Kasumi-1 (cell line): ENCODE results near the gene HMOX2.

Experiments
- DNase-seq, 2 experiments: peaks; one replicate each; lab custom pipeline; 2025; lab: John Stamatoyannopoulos, UW

Gene HMOX2

DNA sequence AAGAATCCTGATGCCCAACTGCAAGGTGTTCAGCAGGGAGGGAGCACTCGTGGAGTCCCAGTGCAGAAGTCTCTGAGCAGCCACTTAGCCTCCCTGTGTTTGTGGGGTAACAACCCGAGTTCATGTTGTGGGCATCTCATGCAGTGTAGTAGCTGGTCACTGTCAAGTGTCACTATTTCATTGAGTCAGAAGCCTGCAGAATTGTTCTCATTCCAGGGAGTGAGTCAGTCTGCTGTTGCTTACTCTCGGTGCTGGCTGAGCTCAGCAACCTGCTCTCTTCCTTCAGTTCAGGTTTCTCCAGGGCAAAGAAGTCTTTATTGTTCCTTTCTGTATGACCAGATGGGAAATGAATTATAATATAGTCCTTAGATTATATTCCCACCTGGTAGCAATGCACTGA is 24.1 kb downstream of the HMOX2 start:
- DNase-seq = no peak

DNA sequence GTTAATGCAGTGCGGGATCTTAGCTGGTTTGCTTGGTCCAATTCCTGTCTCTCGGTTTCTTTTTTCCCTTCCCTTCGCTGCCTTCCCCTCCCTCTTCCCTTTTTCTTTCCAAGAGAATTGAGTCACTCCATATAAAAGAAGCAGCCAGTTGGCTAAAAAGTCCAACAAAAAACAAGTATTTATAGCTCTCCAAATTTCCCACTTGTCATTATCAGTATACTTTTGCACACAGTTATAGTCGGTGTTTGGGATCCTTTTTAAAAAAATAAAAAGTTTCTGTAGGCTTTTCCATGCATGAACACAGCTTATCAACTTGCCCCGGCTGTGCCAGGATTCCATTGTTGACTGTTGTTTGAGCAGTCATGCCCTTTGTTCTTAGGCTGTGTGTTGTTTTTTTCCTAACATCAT is 24.9 kb downstream of the HMOX2 start:
- DNase-seq = no peak

DNA sequence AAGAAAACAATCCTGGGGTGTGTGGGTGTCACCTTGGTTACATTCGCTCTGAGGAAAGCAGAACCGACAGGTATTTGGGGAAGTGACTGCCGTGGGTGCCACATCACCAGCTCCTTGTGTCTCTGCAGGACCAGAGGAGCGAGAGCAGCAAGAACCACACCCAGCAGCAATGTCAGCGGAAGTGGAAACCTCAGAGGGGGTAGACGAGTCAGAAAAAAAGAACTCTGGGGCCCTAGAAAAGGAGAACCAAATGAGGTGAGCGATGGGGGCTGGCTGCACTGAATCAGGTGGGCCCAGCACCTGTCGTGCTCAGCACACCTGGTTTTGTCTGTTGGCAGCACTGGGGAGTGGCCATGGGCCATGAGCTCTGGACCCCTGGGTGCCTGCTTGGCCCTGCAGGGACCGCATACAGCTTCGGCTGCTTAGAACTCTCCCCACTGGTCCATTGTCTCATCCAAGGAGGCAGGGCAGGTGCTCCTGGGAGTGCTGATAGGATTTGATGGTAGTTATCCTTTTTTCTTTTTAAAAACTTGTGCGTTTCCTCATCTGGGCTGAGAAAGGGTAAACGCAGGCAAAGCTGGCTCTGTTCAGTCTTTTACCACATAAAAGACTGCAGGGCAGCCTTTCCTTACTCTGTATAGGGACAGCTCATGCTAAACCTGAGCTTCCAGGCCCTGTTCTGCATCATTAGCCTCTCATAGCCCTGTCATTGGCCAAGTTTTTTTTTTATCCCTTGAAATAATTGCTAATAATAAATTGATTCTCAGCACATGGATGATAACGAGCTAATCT is 29.4 kb downstream of the HMOX2 start:
- DNase-seq = peak; percentile 51 to 81

DNA sequence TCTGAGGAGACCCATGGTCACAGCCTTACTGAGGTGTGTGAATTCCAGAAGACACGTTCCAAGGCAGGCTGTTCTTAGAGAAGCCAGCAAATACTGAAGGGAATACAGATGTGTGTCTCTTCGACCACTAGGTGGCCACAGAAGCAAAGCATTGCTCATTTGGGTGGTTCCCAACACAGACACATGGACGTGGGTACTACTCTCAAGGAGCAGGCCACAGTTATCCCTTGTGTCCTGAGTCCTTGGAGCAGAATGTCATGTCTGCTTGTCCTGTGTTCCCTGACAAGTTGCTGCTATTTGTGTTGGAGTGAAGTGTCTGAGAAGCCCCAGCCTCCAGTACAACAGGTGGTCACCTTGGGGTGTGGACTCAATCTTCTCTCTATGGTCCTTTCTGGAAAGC is 30.3 kb downstream of the HMOX2 start:
- DNase-seq = peak; percentile 48 to 52

DNA sequence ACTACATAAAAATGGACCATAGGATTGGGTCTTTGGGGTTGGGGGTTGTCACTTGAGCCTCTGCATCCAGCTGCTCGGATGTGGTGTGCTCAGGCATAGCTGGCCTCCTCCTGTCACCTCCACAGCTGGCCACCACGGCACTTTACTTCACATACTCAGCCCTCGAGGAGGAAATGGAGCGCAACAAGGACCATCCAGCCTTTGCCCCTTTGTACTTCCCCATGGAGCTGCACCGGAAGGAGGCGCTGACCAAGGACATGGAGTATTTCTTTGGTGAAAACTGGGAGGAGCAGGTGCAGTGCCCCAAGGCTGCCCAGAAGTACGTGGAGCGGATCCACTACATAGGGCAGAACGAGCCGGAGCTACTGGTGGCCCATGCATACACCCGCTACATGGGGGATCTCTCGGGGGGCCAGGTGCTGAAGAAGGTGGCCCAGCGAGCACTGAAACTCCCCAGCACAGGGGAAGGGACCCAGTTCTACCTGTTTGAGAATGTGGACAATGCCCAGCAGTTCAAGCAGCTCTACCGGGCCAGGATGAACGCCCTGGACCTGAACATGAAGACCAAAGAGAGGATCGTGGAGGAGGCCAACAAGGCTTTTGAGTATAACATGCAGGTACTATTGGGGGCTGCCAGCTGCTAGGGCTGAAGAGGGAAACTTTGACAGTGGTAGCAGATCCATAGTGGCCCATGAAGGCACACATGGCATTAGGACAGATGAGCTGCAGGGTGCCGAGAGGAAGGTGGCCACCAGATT is 31.6 kb downstream of the HMOX2 start:
- DNase-seq = no peak

DNA sequence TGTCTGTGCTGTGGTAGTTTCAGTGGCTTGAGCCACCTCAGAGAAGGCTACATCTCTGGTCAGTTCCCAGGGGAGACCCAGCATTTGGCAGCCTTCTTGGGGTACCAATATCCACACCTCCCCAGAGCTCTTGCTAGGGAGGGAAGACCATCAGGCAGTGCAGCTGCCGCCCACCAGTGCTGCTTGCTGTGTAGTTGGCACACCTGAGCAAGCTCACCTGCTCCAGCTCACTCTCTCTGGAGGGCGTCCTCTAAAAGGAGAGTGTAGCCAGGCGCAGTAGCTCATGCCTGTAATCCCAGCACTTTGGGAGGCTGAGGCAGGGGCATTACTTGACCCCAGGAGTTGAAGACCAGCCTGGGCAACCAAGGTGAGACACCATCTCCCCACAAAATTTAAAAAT is 32.6 kb downstream of the HMOX2 start:
- DNase-seq = no peak

DNA sequence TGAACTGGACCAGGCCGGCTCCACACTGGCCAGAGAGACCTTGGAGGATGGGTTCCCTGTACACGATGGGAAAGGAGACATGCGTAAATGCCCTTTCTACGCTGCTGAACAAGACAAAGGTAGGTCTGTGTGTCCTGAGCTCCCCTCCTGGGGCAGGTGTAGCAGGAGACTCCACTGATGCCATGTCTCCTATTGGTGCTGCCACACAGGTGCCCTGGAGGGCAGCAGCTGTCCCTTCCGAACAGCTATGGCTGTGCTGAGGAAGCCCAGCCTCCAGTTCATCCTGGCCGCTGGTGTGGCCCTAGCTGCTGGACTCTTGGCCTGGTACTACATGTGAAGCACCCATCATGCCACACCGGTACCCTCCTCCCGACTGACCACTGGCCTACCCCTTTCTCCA is 33.2 kb downstream of the HMOX2 start:
- DNase-seq = no peak

DNA sequence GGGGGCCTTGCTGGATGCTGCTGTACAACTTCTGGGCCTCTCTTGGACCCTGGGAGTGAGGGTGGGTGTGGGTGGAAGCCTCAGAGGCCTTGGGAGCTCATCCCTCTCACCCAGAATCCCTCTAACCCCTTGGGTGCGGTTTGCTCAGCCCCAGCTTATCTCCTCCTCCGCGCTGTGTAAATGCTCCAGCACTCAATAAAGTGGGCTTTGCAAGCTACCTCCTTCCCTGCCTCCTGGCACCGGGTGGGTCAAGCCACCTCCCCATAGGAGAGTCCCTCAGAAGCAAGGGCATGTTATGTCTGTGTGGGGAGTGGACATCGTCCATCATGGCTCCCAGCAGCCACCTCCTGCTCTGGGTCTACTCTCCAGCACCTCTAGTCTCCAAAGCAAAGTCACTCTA is 33.9 kb downstream of the HMOX2 start:
- DNase-seq = no peak

DNA sequence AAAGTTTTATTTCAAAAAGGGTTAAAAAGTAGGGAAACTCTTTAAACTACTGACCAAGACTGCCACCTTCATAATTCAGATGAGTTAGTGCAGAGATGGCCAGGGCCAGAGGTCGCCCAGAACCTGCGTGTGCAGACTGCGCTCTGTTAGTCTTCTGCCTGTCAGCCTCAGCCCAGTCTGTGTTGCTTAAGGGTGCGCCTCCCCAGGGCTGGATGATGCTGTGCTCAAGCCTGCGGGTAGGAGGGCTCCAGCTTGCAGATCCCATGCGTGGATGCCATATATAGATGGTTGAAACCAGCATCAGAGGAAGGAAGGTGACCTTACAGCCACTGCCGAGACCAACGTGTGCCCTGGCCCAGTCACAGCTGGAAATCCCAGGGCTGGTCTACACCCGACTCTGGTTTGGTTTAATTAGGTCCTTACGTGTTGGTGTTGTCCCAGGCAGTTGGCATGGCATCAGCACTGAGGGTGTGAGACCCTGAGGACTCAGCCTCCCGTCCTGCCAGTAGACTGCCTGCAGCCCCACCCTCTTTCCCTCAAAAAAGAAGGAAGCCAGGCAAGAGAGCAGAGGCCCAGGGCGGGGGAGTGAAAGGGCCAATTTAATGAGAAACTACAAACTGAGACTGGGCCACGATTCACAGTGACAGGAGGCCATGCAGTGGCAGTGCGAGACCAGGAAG is 34.7 kb downstream of the HMOX2 start:
- peak in 1 of 2 experiments; percentile 11 for DNase-seq

DNA sequence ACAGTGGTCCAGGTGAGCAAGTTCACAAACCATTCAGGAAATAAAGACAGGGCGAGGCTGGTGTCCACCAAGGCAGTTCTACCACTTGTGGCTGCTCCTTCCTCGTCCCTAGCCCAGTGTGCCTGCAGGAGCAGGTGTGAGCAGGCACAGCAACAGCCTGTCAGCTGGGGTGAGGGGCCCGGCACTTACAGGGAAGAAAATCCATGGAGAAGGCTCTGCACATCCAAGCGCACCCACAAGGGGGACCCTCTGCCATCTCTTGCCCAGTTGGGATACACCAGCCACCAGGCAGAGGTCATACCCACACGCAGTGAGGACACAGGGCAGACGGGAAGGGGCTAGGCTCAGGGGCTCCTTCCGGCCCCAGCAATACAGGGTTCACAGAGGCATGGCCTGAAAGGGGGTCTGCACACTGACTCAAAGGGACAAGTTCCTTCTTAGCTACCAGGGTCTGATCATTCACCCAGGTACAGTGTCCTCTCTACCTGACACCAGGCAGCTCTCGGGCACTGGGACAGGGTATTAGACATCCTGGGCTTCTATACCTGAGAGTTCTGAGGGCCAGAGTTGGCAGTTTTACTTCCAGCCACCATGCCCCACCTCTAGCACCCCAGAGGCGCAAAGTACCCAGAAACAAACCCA is 35.4 kb downstream of the HMOX2 start:
- peak; percentile 21 to 40 for DNase-seq

DNA sequence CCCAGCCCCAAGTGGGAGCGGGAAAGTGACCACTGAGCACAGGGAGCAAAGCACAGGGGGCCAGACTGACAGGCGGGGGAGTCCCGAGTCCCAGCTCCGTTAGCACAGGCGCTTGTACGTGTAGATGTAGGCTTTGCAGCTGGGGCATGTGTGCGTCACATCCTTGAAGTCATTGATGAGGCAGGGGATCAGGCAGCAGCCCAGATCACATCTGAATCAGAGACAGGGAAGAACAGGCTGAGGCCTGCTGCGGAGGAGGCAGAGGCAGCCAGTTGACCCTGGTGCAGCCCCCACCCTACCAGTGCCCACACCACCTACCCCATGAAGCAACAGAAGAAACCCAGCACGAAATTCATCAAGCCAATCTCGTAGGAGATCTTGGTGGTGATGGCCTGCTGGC is 36.3 kb downstream of the HMOX2 start:
- DNase-seq = no peak

DNA sequence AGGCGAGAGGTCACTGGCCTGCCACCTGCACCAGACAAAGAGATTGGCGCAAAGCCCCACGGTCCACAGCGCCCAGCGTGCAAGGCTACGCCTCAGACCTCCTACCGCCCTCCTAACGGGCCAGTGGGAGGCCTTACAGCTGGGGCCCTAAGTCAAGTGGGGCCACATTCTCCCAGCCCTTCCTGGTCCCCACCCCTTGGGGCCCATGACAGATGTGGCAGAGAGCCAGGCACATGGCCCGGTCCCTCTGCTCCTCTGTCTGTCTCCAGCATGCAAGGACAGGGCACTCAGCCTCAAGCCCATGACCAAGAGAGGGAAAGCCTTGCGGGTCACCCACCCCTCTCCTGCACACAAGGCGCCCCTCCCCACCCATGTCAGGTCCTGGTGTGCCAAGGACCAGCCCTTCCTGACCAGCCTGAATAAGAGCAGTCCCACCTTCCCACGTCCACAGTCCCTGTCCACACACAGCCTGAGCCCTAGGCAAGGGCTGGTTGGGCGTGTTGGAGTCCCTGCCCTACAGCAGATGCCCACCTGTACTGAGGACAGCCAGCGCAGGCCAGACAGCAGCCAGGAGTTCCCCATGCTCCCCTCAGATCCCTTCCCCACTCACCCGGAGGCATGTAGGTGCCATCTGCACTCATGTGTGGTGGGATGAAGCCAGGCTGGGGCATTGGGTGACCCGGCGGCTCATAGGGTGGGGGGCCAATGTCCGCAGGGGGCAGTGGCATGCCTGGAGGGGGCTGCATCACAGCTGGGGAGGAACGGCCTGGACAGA is 37.1 kb downstream of the HMOX2 start:
- no peak for DNase-seq

DNA sequence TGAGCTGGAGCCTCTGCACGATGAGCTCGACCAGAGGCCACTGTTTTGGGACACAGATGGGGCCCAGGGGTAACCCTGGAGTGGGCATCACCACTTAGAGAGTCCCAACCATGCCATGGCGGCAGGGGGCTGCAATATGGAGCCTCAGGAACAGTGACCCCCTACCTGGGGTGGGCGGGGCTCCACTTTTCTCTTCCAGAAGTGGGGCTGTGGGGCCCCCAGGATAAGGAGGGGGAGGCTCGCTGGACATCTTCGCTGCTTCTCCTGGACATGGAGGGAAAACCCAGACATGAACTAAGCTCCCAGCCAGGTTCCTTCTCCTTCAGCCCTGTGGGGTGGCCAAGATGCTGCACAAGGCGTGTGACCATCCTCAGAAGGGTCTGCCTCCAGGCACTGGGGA is 37.7 kb downstream of the HMOX2 start:
- DNase-seq = no peak

DNA sequence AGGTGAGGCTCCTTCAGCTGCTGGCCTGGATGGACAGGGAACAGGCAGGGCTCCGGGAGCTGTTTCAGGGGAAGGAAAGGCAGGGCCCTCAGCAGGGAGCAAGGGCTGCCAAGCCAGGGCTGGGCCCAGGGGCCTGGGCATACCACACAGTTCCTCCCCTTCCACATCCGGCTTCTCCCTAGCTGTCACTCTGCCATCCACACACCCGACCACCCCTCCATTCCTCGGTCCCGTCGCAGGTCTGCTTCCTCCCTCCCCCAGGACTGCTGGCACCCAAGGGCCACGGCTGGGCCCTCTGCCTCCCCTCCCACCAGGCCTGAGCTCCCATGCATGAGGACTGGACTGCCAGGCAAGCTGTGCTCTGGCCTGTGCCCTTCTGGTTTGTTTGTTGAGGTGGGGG is 38.4 kb downstream of the HMOX2 start:
- DNase-seq = no peak

DNA sequence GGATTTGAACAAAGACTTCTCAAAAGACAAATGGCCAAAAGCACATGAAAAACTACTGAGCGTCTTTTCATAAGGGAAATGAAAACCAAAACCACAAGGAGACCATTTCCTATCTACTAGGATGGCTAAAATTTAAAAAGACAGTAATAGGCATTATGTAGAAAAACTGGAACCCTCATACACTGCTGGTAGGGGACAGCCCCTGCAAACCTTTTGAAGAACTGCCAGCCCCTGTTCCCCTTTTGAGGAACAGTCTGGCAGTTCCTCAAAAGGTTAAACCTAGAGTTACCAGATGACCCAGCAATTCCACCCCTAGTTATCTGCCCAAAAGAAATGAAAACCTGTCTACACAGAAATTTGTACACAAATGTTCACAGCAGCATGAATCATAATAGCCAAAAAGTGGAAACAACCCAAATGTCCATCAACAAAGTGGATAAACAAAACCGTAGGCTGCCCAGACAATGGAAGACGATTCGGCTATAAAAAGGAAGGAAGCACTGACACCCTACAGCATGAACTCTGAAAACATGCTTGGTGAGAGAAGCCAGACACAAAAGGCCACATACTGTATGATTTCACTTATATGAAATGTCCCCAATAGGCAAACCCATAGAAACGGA is 39.5 kb downstream of the HMOX2 start:
- peak; percentile 69 to 71 for DNase-seq

DNA sequence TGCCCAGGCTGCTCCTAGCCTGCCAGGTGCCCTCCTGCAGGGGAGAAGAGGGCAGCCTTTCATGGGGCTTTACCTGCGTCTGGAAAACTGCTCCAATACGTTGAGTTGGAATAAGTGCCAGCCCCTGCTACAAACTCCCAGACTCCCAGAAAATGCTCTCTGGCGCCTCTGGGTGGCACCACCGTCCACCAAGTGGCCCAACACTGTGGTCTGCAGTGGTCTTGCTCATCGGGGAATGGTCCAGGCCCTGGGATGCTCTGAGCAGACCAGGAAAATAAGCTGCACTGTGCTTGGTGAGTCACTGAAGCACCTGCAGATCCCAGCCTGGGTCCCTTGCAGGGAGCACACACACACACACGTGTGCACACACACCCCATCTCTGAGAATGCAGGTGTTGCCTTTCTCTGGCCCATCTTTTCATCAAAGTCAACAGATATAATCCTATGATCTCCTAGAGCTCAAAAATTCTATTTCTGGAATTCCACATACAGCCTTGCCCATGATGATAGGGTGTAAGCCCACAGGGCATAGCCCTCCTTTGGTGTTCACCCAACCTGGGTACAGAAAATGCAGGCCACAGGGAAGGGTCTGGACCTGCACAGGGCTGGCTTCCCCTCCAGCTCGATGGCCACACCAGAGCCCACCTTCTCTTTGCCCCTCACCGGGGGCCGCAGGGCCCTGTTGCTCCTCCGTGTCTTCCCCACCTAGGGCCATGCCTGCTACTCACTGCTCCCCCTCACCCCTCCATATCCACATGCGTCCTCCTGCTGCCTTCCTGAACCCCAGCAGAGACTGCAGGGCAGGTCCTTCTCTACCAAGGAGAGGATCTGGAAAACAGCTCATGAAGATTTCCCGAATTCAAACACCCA is 41.8 kb downstream of the HMOX2 start:
- peak; percentile 5 to 19 for DNase-seq

DNA sequence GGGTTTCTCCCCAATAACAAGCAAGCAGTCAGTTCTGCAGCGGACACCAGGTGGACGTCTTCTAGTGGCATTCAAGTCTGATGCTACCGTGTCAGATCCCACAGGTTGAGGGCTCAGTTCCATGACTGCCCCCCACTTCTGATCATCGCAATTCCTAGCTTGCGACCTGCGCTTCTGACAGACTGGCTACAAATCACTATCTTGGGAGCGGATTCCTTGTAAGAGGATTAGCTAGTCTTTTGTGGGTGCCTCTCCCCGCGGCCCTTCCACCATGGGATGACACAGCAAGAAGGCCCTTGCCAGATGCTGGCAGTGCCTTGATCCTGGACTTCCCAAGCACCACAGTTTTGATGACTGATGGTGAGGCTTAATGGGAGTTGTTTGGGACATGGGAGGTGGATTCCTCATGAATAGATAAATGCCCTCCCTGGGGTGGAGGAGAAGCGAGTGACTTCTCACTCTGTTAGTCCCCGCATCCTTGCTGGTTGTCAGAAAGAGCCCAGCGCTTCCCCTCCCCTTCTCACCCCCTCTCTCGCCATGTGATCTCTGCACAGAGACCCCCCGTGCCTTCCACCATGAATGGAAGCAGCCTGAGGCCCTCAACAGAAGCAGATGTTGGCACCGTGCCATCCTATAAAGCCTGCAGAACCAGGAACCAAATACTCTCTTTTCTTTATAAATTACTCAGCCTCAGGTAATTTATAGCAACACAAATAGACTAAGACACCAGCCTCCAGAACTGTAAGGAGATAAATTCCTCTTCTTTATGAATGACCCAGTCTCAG is 43.3 kb downstream of the HMOX2 start:
- DNase-seq = no peak

DNA sequence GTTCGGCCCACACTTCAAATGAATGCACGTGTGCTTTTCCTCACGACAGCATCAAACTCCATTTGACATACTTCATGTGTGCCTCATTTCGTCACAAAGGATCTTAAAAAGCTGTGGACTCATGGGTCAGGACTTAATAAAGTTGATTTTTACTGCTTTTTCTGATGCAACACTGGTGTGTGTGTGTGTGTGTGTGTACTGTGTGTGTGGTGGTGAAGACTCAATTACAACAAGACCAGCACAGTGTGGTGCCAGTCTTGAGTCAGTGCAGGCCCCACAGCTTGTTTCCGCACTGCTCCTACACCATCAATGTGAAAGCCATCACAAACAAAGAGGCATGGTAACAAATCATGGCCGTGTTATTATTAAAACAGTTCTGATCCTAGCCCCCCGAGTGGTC is 44.7 kb downstream of the HMOX2 start:
- no peak for DNase-seq

DNA sequence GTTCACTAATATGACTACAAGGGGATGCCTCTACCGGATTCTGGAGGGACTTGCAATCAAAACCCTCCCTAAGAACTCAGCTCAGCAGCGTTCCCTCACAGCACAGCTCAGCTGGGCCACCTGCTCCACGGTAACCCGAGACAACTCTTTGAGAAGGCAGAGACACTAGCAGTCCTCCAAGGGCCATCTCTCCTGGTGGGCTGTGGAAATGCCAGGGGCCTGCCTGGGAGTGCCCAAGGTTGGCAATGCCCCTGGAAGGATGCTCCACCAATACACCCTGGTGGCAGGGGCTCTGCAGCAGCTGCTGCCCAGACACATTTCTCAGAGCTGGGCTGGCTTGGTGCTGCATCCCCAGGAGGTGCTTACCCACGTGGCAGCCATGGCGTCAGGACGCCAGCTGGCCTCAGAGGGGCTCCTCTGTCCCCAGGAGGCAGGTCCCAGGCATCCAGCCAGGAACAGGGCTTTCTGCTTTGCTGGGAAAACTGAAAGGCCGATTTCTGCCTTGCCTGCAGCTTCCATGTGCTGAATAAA is 45.9 kb downstream of the HMOX2 start:
- no peak for DNase-seq
